Measurements from ENCODE around the gene BAG1.

BAG1 gene

DNA sequence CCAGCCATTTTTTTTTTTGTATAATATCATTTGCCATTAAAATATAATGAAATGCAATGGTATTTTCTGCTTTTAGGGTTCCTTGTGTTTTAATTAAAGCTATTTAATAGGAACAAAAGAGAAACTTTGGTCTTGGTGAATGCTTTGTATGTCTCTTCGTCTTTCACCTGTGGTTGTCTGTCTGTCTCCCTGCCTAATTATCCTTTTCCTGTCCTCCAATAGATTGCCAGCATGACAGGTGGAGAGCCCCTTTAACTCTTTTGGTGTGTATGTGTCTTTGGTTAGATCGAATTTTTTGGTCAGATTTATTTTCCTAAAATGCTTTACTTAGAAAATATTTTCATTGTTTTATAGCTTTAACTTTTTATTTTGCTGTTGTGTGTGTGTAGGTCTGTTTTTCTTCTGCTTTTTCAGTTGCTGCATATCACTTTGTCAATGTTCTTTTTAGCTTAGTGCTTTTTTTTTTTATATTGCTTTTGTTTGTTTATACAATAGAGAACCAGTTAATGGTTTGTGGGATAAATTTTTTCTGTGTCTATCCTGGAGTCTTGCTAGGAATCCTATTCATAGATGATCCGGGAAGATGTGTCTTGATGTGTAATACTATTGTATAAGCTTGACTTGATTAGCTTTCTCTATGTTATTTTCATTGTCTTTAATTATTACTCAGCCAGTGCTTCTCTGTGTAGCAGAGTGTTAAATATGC lies 8.9 kb upstream of the BAG1 start:
- Histone ChIP-seq H3K9ac (ENCODE audit: low read length) (no peak overlapping the region), H3K9me3 (ENCODE audit: control insufficient read depth, low read depth, low read length) (no peaks in the 10 kb centered on the region), H3K36me3 (ENCODE audit: control insufficient read depth, low read depth, low read length) (peaks cover 60% of the 10 kb centered on the region), H3K4me1 (ENCODE audit: control insufficient read depth, low read depth, low read length) (no peaks in the 10 kb centered on the region), H3K27ac (ENCODE audit: low read length) (no peak overlapping the region), H3K27me3 (ENCODE audit: control insufficient read depth, insufficient read depth, low read length) (no peaks in the 10 kb centered on the region), H3K4me3 (ENCODE audit: low read length) (no peak overlapping the region)

DNA sequence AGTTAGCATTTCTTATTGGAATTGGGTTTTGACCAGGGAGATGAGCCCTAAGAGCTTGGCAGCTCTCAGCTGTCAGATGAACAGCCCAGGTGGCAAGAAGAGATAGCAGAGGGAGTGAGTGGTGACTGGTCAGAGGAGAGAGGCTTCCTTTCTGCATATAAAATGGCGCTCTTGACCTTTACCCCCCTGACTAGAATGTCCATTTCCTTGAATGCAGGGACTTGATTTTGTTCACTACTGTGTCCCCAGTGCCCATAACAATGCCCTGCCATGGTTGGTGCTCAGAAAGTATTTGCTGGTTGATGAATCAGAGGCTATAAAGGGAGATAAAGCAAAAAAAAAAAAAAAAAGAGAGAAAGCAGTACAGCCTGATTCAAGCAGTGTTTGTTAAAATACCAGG lies 7.6 kb upstream of the BAG1 start:
- no peak overlapping the region for H3K27ac ChIP-seq (ENCODE audit: low read length)
- H3K4me3 ChIP-seq (ENCODE audit: low read length) = no peak overlapping the region
- H3K9me3 ChIP-seq (ENCODE audit: control insufficient read depth, low read depth, low read length) = no peaks in the 10 kb centered on the region
- H3K27me3 ChIP-seq (ENCODE audit: control insufficient read depth, insufficient read depth, low read length) = no peaks in the 10 kb centered on the region
- H3K36me3 ChIP-seq (ENCODE audit: control insufficient read depth, low read depth, low read length) = peaks cover 55% of the 10 kb centered on the region
- no peaks in the 10 kb centered on the region for H3K4me1 ChIP-seq (ENCODE audit: control insufficient read depth, low read depth, low read length)
- H3K9ac ChIP-seq (ENCODE audit: low read length) = no peak overlapping the region

DNA sequence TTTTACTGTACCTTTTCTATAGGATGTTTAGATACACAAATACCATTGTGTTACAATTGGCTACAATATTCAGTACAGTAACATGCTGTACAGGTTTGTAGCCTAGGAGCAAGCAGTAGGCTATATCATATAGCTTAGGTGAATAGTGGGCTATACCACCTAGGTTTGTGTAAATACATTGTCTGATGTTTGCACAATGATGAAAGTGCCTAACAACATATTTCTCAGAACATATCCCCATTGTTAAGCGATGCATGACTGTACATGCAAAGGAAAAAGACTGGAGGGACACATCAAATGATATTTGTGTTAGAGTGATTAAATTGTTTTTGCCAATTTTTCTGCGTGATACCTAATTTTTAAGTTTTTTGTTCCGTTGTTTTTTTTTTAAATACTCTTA lies 5.6 kb upstream of the BAG1 start:
- H3K9me3 ChIP-seq (ENCODE audit: control insufficient read depth, low read depth, low read length) = no peaks in the 10 kb centered on the region
- no peaks in the 10 kb centered on the region for H3K27me3 ChIP-seq (ENCODE audit: control insufficient read depth, insufficient read depth, low read length)
- H3K27ac ChIP-seq (ENCODE audit: low read length) = no peak overlapping the region
- peaks cover 47% of the 10 kb centered on the region for H3K36me3 ChIP-seq (ENCODE audit: control insufficient read depth, low read depth, low read length)
- no peaks in the 10 kb centered on the region for H3K4me1 ChIP-seq (ENCODE audit: control insufficient read depth, low read depth, low read length)
- H3K4me3 ChIP-seq (ENCODE audit: low read length) = no peak overlapping the region
- H3K9ac ChIP-seq (ENCODE audit: low read length) = no peak overlapping the region

DNA sequence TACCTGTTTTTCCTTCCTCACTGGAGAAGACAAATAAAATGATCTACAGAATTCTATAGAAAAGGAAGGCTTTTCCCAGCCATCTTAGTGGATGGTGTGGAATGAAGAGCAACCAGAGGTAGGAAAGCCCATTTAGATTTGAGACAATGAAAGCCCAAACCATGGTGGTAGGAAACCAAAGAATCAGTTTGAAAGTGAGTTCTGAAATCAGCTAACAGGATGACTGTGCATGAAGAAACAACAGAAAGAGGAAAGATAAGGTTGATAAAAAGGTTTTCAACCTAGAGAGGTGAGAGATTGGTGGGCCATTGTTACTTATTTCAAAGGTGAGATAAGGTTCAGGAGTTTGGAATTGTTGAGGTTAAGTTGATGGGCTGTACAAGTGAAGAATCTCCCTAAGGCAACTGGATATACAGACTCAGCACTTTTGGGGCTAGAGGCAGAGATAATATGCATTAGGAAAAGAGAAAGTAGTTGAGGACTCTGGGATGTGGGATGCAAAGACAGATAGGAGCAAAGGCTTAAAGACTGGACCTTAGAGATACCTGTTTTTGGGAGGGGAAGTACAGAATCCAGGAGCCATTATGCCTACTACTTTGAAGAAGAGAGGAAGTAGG lies 2.8 kb upstream of the BAG1 start:
- no peak overlapping the region for H3K4me3 ChIP-seq (ENCODE audit: low read length)
- peaks cover 41% of the 10 kb centered on the region for H3K36me3 ChIP-seq (ENCODE audit: control insufficient read depth, low read depth, low read length)
- no peak overlapping the region for H3K9ac ChIP-seq (ENCODE audit: low read length)
- no peak overlapping the region for H3K27ac ChIP-seq (ENCODE audit: low read length)
- H3K27me3 ChIP-seq (ENCODE audit: control insufficient read depth, insufficient read depth, low read length) = no peaks in the 10 kb centered on the region
- H3K4me1 ChIP-seq (ENCODE audit: control insufficient read depth, low read depth, low read length) = no peaks in the 10 kb centered on the region
- no peaks in the 10 kb centered on the region for H3K9me3 ChIP-seq (ENCODE audit: control insufficient read depth, low read depth, low read length)

DNA sequence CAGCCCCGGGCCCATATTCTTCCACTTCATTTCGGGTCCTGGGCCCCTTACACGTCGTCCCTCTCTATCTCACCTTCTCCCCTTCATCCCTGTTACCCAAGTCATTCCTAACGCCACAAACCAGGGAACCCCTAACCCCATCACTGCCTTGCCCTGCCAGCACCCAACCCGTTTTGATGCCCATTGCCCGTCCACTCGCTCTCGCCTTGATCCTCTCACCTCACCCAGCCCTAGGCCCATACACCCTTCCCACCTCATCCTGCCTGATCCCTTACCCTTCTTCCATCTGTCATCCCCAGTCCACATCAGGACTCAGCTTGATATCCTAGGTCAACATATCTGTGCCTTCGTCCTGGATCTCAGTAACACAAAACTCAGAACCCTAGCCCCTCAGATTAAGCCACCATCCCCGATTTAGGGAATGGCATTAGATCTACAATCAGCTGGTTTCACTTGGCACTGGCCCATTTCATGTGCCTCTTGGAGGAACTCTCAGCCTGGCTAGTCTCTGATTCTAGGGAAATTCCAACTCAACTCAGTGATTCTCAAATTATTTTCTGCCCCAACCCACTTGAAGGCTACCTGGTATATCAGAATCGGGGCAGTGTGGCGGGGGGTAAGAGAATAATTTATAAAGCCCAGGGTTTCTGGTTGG lies 830 bp upstream of the BAG1 start:
- no peak overlapping the region for H3K27ac ChIP-seq (ENCODE audit: low read length)
- H3K9ac ChIP-seq (ENCODE audit: low read length) = peak overlapping the region; percentile 55
- no peaks in the 10 kb centered on the region for H3K27me3 ChIP-seq (ENCODE audit: control insufficient read depth, insufficient read depth, low read length)
- H3K4me1 ChIP-seq (ENCODE audit: control insufficient read depth, low read depth, low read length) = no peaks in the 10 kb centered on the region
- peaks cover 40% of the 10 kb centered on the region for H3K36me3 ChIP-seq (ENCODE audit: control insufficient read depth, low read depth, low read length)
- peak overlapping the region; percentile 74 for H3K4me3 ChIP-seq (ENCODE audit: low read length)
- H3K9me3 ChIP-seq (ENCODE audit: control insufficient read depth, low read depth, low read length) = no peaks in the 10 kb centered on the region

DNA sequence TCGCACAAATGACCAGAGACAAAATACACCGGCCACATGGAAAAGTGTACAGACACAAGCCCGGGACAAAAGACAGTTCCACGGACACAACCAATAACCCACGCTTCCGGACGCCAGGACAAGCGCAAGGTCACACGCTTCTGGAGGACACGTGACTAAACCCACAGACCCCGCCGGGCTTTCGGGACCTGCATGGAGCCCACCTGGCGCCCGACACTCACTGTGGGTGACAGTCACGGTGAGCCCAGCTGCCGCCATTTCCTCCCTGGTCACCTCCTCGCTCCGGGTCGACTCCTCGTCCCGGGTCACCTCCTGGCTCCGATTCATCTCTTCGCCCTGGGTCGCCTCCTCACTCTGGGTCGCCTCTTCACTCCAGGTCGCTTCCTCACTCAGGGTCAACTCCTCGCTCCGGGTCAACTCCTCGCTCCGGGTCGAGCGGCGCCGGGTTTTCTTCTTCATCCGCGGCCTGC lies 470 bp downstream of the BAG1 start:
- Histone ChIP-seq H3K9me3 (ENCODE audit: control insufficient read depth, low read depth, low read length) (no peaks in the 10 kb centered on the region), H3K9ac (ENCODE audit: low read length) (peak overlapping the region; percentile 71), H3K36me3 (ENCODE audit: control insufficient read depth, low read depth, low read length) (peaks cover 47% of the 10 kb centered on the region), H3K4me3 (ENCODE audit: low read length) (peak overlapping the region; percentile 74), H3K27ac (ENCODE audit: low read length) (no peak overlapping the region), H3K27me3 (ENCODE audit: control insufficient read depth, insufficient read depth, low read length) (no peaks in the 10 kb centered on the region), H3K4me1 (ENCODE audit: control insufficient read depth, low read depth, low read length) (no peaks in the 10 kb centered on the region)

DNA sequence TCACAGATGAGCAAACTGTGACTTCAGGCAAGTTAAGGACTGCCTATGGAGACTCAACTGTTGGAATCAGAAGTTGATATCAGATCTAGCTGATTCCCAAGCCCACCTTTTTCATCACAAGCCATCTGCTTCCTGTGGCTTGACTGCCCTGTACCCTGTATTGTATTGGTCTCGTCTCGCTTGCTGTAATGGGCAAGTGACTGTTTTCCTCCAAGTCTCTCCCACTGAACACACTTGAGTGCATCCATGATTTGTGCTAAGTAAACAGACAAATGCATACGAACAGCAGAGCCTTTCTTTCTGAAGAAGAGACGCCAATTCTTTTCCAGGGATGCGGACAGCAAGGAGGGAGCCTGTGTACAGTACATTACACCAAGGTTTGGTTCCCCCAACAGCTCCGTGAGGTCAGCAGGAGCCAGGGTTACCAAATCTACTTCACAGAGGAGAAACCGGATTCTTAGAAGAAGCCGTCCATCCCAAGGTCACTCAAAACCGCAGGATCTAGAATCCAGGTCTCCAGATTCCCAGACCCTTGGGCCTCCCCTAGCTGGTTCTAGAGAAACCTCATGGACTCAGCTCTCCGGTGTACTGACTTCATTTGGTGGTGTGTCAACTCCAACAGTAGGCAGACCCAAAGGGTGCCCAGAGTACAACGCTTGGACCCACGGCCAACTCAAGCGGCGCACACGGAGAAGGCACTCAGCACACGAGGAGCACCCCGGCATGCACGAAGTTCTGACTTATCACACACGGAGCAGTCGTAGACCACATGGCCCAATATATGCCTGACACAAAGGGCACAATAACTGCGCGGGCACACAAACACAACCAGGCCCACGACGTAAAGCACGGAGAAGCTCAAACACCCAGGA lies 1.1 kb downstream of the BAG1 start:
- no peaks in the 10 kb centered on the region for H3K9me3 ChIP-seq (ENCODE audit: control insufficient read depth, low read depth, low read length)
- peak overlapping the region; percentile 71 for H3K9ac ChIP-seq (ENCODE audit: low read length)
- H3K4me3 ChIP-seq (ENCODE audit: low read length) = peak overlapping the region; percentile 74
- H3K27ac ChIP-seq (ENCODE audit: low read length) = no peak overlapping the region
- no peaks in the 10 kb centered on the region for H3K4me1 ChIP-seq (ENCODE audit: control insufficient read depth, low read depth, low read length)
- H3K36me3 ChIP-seq (ENCODE audit: control insufficient read depth, low read depth, low read length) = peaks cover 54% of the 10 kb centered on the region
- no peaks in the 10 kb centered on the region for H3K27me3 ChIP-seq (ENCODE audit: control insufficient read depth, insufficient read depth, low read length)

DNA sequence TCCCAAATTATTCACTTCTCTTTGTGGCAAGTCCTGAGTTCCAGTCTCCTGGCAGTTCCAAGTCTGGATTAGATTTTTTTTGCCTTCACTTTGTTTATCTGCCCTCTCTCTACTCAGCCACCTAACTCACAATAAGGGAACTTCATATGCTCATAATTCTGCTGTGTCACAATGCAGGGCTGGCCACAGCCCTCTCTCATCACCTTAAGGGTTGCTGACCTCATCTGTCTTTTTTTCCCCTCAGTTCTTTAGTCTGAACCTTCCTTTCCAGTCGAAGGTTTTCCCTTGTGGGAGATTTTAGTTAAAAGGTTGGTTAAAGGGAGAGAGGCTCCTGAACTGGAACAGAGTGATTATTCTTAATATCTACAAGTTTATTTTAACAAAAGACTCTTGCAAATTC lies 4.1 kb downstream of the BAG1 start:
- no peak overlapping the region for H3K9ac ChIP-seq (ENCODE audit: low read length)
- H3K9me3 ChIP-seq (ENCODE audit: control insufficient read depth, low read depth, low read length) = no peaks in the 10 kb centered on the region
- H3K4me3 ChIP-seq (ENCODE audit: low read length) = no peak overlapping the region
- H3K36me3 ChIP-seq (ENCODE audit: control insufficient read depth, low read depth, low read length) = peaks cover 64% of the 10 kb centered on the region
- no peaks in the 10 kb centered on the region for H3K4me1 ChIP-seq (ENCODE audit: control insufficient read depth, low read depth, low read length)
- no peak overlapping the region for H3K27ac ChIP-seq (ENCODE audit: low read length)
- H3K27me3 ChIP-seq (ENCODE audit: control insufficient read depth, insufficient read depth, low read length) = no peaks in the 10 kb centered on the region

DNA sequence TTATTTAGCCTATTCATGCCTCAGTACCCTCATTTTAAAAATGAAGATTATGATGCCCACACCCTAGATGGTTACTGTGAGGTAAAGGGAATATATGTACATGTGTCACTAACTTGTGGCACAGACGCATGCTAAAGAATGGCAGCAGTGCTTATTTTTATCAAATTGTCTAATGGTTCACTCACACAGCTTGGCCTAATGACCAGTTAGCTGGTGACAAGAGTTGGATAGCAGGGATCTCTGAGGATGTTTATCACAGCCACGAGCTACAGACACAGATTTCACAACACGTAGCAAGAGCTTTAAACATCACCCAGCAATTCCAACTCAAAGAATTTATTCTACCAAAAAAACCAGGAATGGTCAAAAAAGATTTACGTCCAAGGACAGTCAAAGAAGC lies 7.2 kb downstream of the BAG1 start:
- Histone ChIP-seq H3K4me1 (ENCODE audit: control insufficient read depth, low read depth, low read length) (no peaks in the 10 kb centered on the region), H3K27me3 (ENCODE audit: control insufficient read depth, insufficient read depth, low read length) (no peaks in the 10 kb centered on the region), H3K9ac (ENCODE audit: low read length) (no peak overlapping the region), H3K27ac (ENCODE audit: low read length) (no peak overlapping the region), H3K4me3 (ENCODE audit: low read length) (no peak overlapping the region), H3K9me3 (ENCODE audit: control insufficient read depth, low read depth, low read length) (no peaks in the 10 kb centered on the region), H3K36me3 (ENCODE audit: control insufficient read depth, low read depth, low read length) (peaks cover 89% of the 10 kb centered on the region)

DNA sequence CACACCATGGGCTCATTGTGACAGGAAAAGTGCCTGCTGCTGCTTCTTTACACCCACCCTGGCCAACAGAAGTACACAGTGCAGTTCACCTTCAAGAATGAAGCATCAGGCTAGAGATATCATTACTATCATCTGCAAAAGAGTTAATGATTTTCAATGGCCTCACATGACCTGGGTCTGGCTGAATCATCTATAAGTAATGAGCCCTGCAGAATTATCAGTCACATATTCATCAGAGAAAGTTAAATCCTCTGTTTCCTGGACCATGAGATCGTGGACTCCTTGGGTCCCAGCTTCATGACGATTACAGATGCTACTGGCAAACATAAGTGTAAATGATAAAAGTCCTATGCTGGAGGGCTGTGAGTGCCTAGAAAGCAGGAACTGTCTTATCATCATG lies 8.3 kb downstream of the BAG1 start:
- H3K27me3 ChIP-seq (ENCODE audit: control insufficient read depth, insufficient read depth, low read length) = no peaks in the 10 kb centered on the region
- no peaks in the 10 kb centered on the region for H3K4me1 ChIP-seq (ENCODE audit: control insufficient read depth, low read depth, low read length)
- H3K36me3 ChIP-seq (ENCODE audit: control insufficient read depth, low read depth, low read length) = peaks cover 80% of the 10 kb centered on the region
- no peak overlapping the region for H3K4me3 ChIP-seq (ENCODE audit: low read length)
- H3K9ac ChIP-seq (ENCODE audit: low read length) = no peak overlapping the region
- H3K27ac ChIP-seq (ENCODE audit: low read length) = no peak overlapping the region
- no peaks in the 10 kb centered on the region for H3K9me3 ChIP-seq (ENCODE audit: control insufficient read depth, low read depth, low read length)

DNA sequence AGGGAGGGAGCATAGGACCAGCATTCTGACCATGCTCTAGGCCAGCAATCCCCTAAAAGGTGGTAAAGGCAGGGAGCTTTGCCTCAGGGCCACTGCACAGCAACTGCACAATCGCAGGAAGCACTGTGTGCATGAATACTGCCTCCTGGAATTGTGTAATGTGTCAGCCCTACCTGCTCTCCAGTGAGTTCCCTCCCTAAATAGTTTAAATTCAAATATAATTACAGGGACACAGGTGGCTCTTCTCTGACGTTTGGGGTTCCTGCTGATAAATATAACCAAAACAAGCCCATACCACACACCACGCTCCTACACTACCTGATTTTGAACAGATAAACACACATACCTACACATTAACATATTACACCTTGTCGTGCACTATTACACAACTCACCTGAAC lies 9.0 kb downstream of the BAG1 start:
- no peaks in the 10 kb centered on the region for H3K9me3 ChIP-seq (ENCODE audit: control insufficient read depth, low read depth, low read length)
- H3K36me3 ChIP-seq (ENCODE audit: control insufficient read depth, low read depth, low read length) = peaks cover 72% of the 10 kb centered on the region
- no peak overlapping the region for H3K27ac ChIP-seq (ENCODE audit: low read length)
- H3K4me1 ChIP-seq (ENCODE audit: control insufficient read depth, low read depth, low read length) = no peaks in the 10 kb centered on the region
- no peaks in the 10 kb centered on the region for H3K27me3 ChIP-seq (ENCODE audit: control insufficient read depth, insufficient read depth, low read length)
- H3K4me3 ChIP-seq (ENCODE audit: low read length) = no peak overlapping the region
- no peak overlapping the region for H3K9ac ChIP-seq (ENCODE audit: low read length)

All from iPS-18a (cell line).